ENCODE measurements around the gene PKP4. TPM values are rescaled to one million over a fixed set of nuclear protein-coding genes. Genes with fewer than 3 reads are reported as not detected.

PKP4 gene
- total RNA-seq, 1 experiment from 2014 or later: 147 TPM

- Histone ChIP-seq H3K27me3 (replicated peaks; ENCODE audit: control insufficient read depth, insufficient read depth, low read length) (no peaks in the 10 kb centered on the region), H3K9me3 (no peaks in the 10 kb centered on the region), H3K4me3 (ENCODE audit: low read depth, low read length) (no peak overlapping the region), H3K36me3 (ENCODE audit: control insufficient read depth, insufficient read depth, low read length) (no peaks in the 10 kb centered on the region), H3K4me1 (peaks cover 29% of the 10 kb centered on the region)
- no peak for DNase-seq
- TF ChIP-seq CTCF (IDR thresholded peaks at IDR 0.05; ENCODE audit: insufficient read depth in 1 of 2, low read depth in 1 of 2, low read length in 1 of 2, severe bottlenecking in 1 of 2, unreplicated experiment in 1 of 2): no peak
- H3K4me3 Mint-ChIP-seq (ENCODE audit: unreplicated experiment): peak overlapping the region; percentile 10
- CTCF ChIA-PET: interaction anchor here (0.9 to 1.6 kb wide), 3 partner anchors 14 to 185 kb away, joined by 3 to 4 read pairs (median 4); partner anchors contain the start of gene PKP4
- intact Hi-C loops (cut with micrococcal nuclease; ENCODE audit: unreplicated experiment): loop anchor here (2.0 kb wide), 1 partner anchor 41 kb away; no protein-coding TSS in a partner anchor
- no peaks in the 10 kb centered on the region for H3K27me3 Mint-ChIP-seq (ENCODE audit: insufficient read depth, unreplicated experiment)
- peaks cover 31% of the 10 kb centered on the region for H3K36me3 Mint-ChIP-seq (ENCODE audit: insufficient read depth, unreplicated experiment)
- POLR2A ChIA-PET: interaction anchor here (0.7 to 1.8 kb wide), 3 partner anchors 102 to 965 kb away, joined by 5 to 7 read pairs (median 6); partner anchors contain the start of genes CCDC148 and PKP4
- no TSS peak for BruUV-seq (replicated peaks)
- H3K9me3 Mint-ChIP-seq (ENCODE audit: unreplicated experiment): no peaks in the 10 kb centered on the region
- peaks cover 26% of the 10 kb centered on the region for H3K4me1 Mint-ChIP-seq (ENCODE audit: low read depth, unreplicated experiment)
- peak overlapping the region; percentile 78 for H3K27ac Mint-ChIP-seq (ENCODE audit: unreplicated experiment)
Measured at GRCh38 chr2:158560259-158560658, 103.5 kb downstream of the PKP4 start.

GRCh38 chr2:158561054-158561453 lies 104.3 kb downstream of the PKP4 start:
- Histone ChIP-seq H3K4me1 (peaks cover 29% of the 10 kb centered on the region), H3K4me3 (ENCODE audit: low read depth, low read length) (no peak overlapping the region), H3K9me3 (no peaks in the 10 kb centered on the region), H3K36me3 (ENCODE audit: control insufficient read depth, insufficient read depth, low read length) (no peaks in the 10 kb centered on the region), H3K27me3 (replicated peaks; ENCODE audit: control insufficient read depth, insufficient read depth, low read length) (no peaks in the 10 kb centered on the region)
- BruUV-seq (replicated peaks): no TSS peak
- peak in 1 of 2 experiments; percentile 56 for DNase-seq
- no peak for TF ChIP-seq CTCF (IDR thresholded peaks at IDR 0.05; ENCODE audit: insufficient read depth in 1 of 2, low read depth in 1 of 2, low read length in 1 of 2, severe bottlenecking in 1 of 2, unreplicated experiment in 1 of 2)
- peak overlapping the region; percentile 81 for H3K27ac Mint-ChIP-seq (ENCODE audit: unreplicated experiment)
- ChIA-PET POLR2A (interaction anchor here (1.8 kb wide), 2 partner anchors 103 to 104 kb away, joined by 5 to 6 read pairs; partner anchors contain the start of genes CCDC148 and PKP4), CTCF (interaction anchor here (1.1 to 1.6 kb wide), 2 partner anchors 13 to 184 kb away, joined by 4 read pairs; no protein-coding TSS in a partner anchor)
- peaks cover 20% of the 10 kb centered on the region for H3K4me1 Mint-ChIP-seq (ENCODE audit: low read depth, unreplicated experiment)
- H3K9me3 Mint-ChIP-seq (ENCODE audit: unreplicated experiment): no peaks in the 10 kb centered on the region
- H3K36me3 Mint-ChIP-seq (ENCODE audit: insufficient read depth, unreplicated experiment): peaks cover 24% of the 10 kb centered on the region
- intact Hi-C loops (cut with micrococcal nuclease; ENCODE audit: unreplicated experiment): loop anchor here (1.0 to 2.0 kb wide), 2 partner anchors 42 to 103 kb away; no protein-coding TSS in a partner anchor
- H3K27me3 Mint-ChIP-seq (ENCODE audit: insufficient read depth, unreplicated experiment): no peaks in the 10 kb centered on the region
- peak overlapping the region; percentile 57 for H3K4me3 Mint-ChIP-seq (ENCODE audit: unreplicated experiment)

- Histone ChIP-seq H3K36me3 (ENCODE audit: control insufficient read depth, insufficient read depth, low read length) (no peaks in the 10 kb centered on the region), H3K27me3 (replicated peaks; ENCODE audit: control insufficient read depth, insufficient read depth, low read length) (no peaks in the 10 kb centered on the region), H3K4me3 (ENCODE audit: low read depth, low read length) (no peak overlapping the region), H3K4me1 (peaks cover 5% of the 10 kb centered on the region; the same call in 1 of the 2 replicates), H3K9me3 (no peaks in the 10 kb centered on the region)
- Mint-ChIP-seq H3K27me3 (ENCODE audit: insufficient read depth, unreplicated experiment) (no peaks in the 10 kb centered on the region), H3K27ac (ENCODE audit: unreplicated experiment) (no peak overlapping the region), H3K4me1 (ENCODE audit: low read depth, unreplicated experiment) (peaks cover 17% of the 10 kb centered on the region), H3K36me3 (ENCODE audit: insufficient read depth, unreplicated experiment) (peaks cover 22% of the 10 kb centered on the region), H3K9me3 (ENCODE audit: unreplicated experiment) (peaks cover 11% of the 10 kb centered on the region), H3K4me3 (ENCODE audit: unreplicated experiment) (no peak overlapping the region)
- no TSS peak for BruUV-seq (replicated peaks)
- TF ChIP-seq CTCF (IDR thresholded peaks at IDR 0.05; ENCODE audit: insufficient read depth in 1 of 2, low read depth in 1 of 2, low read length in 1 of 2, severe bottlenecking in 1 of 2, unreplicated experiment in 1 of 2): no peak
- POLR2A ChIA-PET: no interaction called here
- DNase-seq: no peak
- intact Hi-C loops (cut with micrococcal nuclease; ENCODE audit: unreplicated experiment): no loop called here
- CTCF ChIA-PET: no interaction called here
Measured at GRCh38 chr2:158567208-158567607, 110.5 kb downstream of the PKP4 start.
